ENCODE measurements around the gene SIGLEC1. TPM values are rescaled to one million over a fixed set of nuclear protein-coding genes. Genes with fewer than 3 reads are reported as not detected.

Gene SIGLEC1
- total RNA-seq, 1 donor from 2014 or later, result 23.2 TPM

DNA sequence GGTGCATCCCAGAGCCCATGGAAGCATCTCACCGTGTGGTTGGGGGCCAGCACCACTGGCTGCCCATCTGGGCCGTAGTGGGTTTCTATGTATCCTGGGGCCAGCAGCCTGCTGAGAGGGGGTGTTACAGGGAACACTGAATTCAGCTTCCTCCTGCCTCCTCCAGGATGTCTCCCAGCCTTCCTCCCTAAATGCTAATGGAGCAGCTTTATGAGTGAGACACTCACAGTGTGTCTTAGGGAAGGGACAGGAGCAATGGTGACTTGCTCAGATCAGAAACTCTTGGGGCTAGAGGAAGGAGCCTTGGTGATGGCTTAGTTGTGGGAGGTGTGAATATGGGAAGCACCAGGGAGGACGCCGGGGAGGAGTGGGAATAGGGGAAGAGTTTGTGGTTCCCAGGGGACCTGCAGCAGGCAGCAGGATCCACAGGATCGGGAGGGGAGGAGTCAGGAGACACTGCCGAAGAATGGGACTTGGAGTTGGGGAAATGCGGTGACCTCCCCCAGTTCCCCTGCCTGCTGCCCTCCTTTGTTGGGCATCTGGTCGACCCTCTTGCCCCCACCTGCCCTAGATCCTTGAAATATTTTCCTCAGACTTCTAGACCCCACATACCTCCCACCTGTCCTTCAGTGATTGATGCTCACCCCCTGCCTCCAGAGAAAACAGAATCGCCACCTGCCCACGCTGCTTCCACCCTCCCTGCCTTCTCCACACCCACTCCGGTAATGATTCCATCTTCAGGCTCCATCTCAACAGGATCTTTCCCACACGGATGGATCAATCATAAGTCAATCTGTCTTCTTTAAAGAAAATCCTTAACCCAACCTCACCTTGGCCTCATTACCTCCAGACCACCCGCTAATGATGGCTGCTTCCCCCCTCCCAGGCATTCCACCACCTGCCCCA lies 37.2 kb downstream of the SIGLEC1 start:
- TF ChIP-seq, protein P1, sequence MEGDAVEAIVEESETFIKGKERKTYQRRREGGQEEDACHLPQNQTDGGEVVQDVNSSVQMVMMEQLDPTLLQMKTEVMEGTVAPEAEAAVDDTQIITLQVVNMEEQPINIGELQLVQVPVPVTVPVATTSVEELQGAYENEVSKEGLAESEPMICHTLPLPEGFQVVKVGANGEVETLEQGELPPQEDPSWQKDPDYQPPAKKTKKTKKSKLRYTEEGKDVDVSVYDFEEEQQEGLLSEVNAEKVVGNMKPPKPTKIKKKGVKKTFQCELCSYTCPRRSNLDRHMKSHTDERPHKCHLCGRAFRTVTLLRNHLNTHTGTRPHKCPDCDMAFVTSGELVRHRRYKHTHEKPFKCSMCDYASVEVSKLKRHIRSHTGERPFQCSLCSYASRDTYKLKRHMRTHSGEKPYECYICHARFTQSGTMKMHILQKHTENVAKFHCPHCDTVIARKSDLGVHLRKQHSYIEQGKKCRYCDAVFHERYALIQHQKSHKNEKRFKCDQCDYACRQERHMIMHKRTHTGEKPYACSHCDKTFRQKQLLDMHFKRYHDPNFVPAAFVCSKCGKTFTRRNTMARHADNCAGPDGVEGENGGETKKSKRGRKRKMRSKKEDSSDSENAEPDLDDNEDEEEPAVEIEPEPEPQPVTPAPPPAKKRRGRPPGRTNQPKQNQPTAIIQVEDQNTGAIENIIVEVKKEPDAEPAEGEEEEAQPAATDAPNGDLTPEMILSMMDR (IDR thresholded peaks at IDR 0.05), result no peak
- Histone ChIP-seq H3K4me1 (peaks cover 11 to 24% of the 10 kb centered on the region in 2 donors), H3K27me3 (no peaks in the 10 kb centered on the region), H3K9me3 (no peaks in the 10 kb centered on the region), H3K36me3 (peaks cover 37 to 48% of the 10 kb centered on the region in 2 donors), H3K27ac (no peak overlapping the region), H3K4me3 (no peak overlapping the region)
- no peak for DNase-seq (ENCODE audit: low spot score in 2 of 2)
- intact Hi-C loops (cut with DNase I), result no loop called here

DNA sequence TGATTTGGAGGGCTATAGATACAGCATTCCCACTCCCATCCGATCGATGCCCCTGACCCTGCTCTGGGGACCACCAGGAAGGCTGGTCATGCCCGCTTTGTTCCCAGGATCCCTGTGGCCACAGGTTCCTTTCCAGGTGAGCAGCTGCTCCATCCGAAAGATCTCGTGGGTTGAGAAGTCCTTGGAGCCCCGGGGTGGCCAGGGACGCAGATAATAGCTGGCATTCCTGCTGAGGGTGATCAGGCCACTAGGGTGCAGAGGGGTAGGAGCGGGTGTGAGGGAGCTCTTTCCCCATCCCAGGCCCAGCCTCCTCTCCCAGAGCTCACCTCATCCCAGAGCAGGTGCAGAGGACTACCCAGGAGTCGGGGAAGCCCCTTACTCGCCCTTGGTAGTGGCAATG lies 38.0 kb downstream of the SIGLEC1 start:
- TF ChIP-seq, protein P1 (IDR thresholded peaks at IDR 0.05), result no peak
- peaks cover 11 to 21% of the 10 kb centered on the region in 2 donors for H3K4me1 ChIP-seq
- no peak for DNase-seq (ENCODE audit: low spot score in 2 of 2)
- no peaks in the 10 kb centered on the region for H3K27me3 ChIP-seq
- H3K9me3 ChIP-seq, result no peaks in the 10 kb centered on the region
- H3K27ac ChIP-seq, result no peak overlapping the region
- intact Hi-C loops (cut with DNase I), result no loop called here
- peaks cover 37 to 50% of the 10 kb centered on the region in 2 donors for H3K36me3 ChIP-seq
- no peak overlapping the region for H3K4me3 ChIP-seq

DNA sequence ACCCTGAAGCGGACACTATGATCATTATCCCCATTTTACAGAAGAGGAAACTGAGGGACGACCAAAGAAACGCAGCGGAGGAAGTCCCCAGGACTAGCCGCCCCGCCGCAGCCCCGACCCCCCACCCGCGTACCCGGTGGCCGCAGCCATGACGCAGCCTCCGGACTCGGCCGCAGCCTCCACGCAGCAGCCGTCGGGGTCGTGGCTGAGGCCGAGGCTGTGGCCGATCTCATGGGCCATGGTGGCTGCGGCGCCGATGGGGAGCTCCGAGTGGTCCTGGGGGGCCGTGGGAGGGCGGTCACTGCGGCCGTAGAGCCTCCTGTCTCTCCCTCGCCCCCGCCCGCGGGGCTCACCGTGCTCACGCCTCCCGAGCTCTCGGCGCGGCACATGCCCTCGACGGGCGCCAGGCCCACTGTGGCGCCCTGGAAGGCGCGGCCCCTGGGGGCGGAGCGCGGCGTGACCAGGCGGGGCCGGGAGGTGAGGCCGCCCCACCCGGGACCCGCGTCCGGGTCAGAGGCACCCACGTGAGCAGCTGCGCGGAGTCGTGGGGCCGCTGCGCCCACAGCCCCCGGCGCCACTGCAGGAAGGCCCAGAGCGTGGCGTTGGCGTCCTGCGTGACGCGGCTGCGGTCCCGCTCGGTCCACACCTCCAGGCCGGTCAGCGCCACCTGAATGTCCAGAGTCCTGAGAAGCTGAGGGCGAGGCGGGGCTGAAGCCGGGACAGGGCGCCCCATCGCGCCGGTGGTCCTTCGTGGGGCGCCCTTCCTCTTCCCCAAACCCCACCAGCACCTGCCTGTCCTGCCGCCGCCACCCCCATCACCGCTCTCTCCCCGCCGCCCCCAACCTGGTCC lies 39.0 kb downstream of the SIGLEC1 start:
- TF ChIP-seq, protein P1 (IDR thresholded peaks at IDR 0.05), result no peak
- intact Hi-C loops (cut with DNase I), result no loop called here
- DNase-seq (ENCODE audit: low spot score in 2 of 2), result no peak
- H3K9me3 ChIP-seq, result no peaks in the 10 kb centered on the region
- no peaks in the 10 kb centered on the region for H3K27me3 ChIP-seq
- H3K36me3 ChIP-seq, result peaks cover 37 to 56% of the 10 kb centered on the region in 2 donors
- no peak overlapping the region for H3K4me3 ChIP-seq
- peaks cover 11 to 18% of the 10 kb centered on the region in 2 donors for H3K4me1 ChIP-seq
- H3K27ac ChIP-seq, result no peak overlapping the region

DNA sequence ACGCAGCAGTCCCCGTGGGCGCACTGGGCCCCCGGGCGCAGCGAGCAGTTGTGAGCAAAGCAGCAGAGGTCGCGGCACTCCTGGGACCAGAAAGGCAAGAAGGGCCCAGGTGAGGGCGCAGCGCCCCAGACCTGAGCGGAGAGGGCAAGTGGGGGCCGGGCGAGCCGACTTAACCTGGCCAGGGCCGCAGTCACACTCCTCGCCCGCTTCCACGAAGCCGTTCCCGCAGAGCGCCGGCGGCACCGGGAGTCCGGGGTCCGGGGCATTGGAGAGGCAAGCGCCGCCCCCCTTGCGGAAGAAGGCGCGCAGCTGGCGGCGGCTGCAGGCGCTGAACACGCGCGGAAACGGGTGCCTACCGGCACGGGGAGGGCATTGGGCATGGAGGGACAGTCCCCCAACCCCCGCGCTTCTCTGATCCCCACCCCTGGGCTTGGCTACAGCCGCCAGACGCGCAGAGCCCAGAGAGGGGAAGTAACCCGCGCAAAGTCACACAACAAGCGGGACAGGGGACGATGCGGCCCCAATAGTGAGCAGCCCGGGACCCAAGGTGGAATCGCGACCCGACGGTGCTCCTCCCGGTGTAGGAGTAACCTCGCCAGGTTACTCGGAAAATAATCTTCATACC lies 39.7 kb downstream of the SIGLEC1 start:
- Histone ChIP-seq H3K27ac (no peak overlapping the region), H3K27me3 (no peaks in the 10 kb centered on the region), H3K36me3 (peaks cover 37 to 62% of the 10 kb centered on the region in 2 donors), H3K4me1 (peaks cover 9 to 10% of the 10 kb centered on the region in 2 donors), H3K4me3 (no peak overlapping the region), H3K9me3 (no peaks in the 10 kb centered on the region)
- intact Hi-C loops (cut with DNase I), result no loop called here
- DNase-seq (ENCODE audit: low spot score in 2 of 2), result no peak
- TF ChIP-seq, protein P1 (IDR thresholded peaks at IDR 0.05), result no peak

DNA sequence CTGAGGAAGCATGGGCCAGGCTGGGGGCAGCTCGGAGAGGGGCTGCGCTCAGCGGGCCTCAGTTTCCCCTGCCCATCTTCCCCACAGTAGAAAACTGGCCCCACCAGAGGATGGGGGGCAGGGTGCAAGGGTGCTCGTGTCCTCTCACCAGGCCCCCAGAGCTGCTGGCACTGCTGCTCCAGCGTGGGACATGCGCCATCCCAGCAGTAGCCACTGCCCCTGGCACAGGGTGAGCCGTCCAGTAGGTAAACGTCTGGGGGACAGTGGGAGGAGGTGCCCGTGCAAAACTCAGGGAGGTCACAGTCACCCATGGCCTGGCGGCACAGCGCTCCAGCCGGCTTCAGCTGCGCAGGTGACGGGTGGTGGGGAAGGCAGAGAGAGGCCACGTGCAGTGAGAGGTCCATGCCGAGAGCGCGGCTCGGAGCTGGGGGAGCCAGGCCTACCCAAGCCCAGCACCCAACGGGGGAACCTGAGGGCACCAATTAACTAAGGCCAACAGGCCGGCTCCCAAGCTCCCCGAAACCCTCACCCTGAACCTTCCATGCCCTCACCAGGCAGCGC lies 40.3 kb downstream of the SIGLEC1 start:
- peaks cover 3 to 4% of the 10 kb centered on the region in 2 donors for H3K4me1 ChIP-seq
- H3K36me3 ChIP-seq, result peaks cover 37 to 62% of the 10 kb centered on the region in 2 donors
- H3K27me3 ChIP-seq, result no peaks in the 10 kb centered on the region
- no peak for DNase-seq (ENCODE audit: low spot score in 2 of 2)
- no peaks in the 10 kb centered on the region for H3K9me3 ChIP-seq
- H3K27ac ChIP-seq, result no peak overlapping the region
- intact Hi-C loops (cut with DNase I), result no loop called here
- TF ChIP-seq, protein P1 (IDR thresholded peaks at IDR 0.05), result no peak
- no peak overlapping the region for H3K4me3 ChIP-seq
